GM12878 (cell line): Measurements from ENCODE around the gene SRPRB. TPM values are rescaled to one million over a fixed set of nuclear protein-coding genes. Genes with fewer than 3 reads are reported as not detected.

Experiments
- ATAC-seq: fragments of 200-7000 bp; cut with Tn5 transposase; 3 replicates; pipeline ENCODE4 v1.9.1; 2020; ENCODE audit warnings: mild to moderate bottlenecking, moderate library complexity
- BruUV-seq: library from RNA; stranded (reverse); fragments of 400-500 nt; replicated peaks from 2 replicates; lab custom pipeline; 2021; lab: Mats Ljungman, UMichigan
- CTCF ChIA-PET: fragments of 300-600 bp; sonication (Branson Sonifier 250); formaldehyde crosslinking; extraction: SDS; loops from one replicate; lab custom pipeline; 2021; ENCODE audit warnings: inconsistent platforms; lab: Yijun Ruan, JAX
- POLR2A ChIA-PET: fragments of 350-600 bp; formaldehyde crosslinking; extraction: SDS; loops from one replicate; lab custom pipeline; 2021; ENCODE audit warnings: inconsistent platforms; lab: Charles Lee
- RAD21 ChIA-PET: fragments of 300-600 bp; sonication (Branson Sonifier 250); formaldehyde crosslinking; loops from one replicate; lab custom pipeline; 2023; ENCODE audit warnings: antibody characterized with exemption; ENCODE audit not compliant: unreplicated experiment; lab: Charles Lee
- SMC1A ChIA-PET: fragments of 300-600 bp; sonication (Branson Sonifier 250); formaldehyde crosslinking; loops from one replicate; lab custom pipeline; 2023; ENCODE audit not compliant: unreplicated experiment, uncharacterized antibody; lab: Charles Lee
- DNase-seq: peaks from one replicate; pipeline ENCODE4 v3.0.0-alpha.2; 2011; ENCODE audit warnings: low read depth, low spot score
- FAIRE-seq: peaks from 3 replicates; lab custom pipeline; 2011; peaks lifted over from hg19 to GRCh38; lab: Jason Lieb, UNC
- H2AFZ ChIP-seq: 2 replicates; pipeline ENCODE4 v1.6.0; 2011; ENCODE audit warnings: low read depth, low read length, control low read depth; ENCODE audit not compliant: control insufficient read depth
- H3K27ac ChIP-seq: 2 replicates; pipeline ENCODE4 v1.5.1; 2011; ENCODE audit warnings: control low read depth; ENCODE audit not compliant: control insufficient read depth, insufficient read depth
- H3K27me3 ChIP-seq, 2 experiments: replicated peaks in 1 of 2; 2 replicates each; pipeline versions ENCODE4 v1.6.0 to v1.6.1; 2011; ENCODE audit warnings: low read length in 1 of 2; ENCODE audit not compliant: control insufficient read depth in 2 of 2, insufficient read depth in 2 of 2
- H3K36me3 ChIP-seq, 2 experiments: 2 replicates each; pipeline ENCODE4 v1.5.1; 2011; ENCODE audit warnings: low read length in 1 of 2; ENCODE audit not compliant: control insufficient read depth in 2 of 2, insufficient read depth in 2 of 2
- H3K4me1 ChIP-seq: 2 replicates; pipeline ENCODE4 v1.6.1; 2011; ENCODE audit warnings: mild to moderate bottlenecking, low read length, moderate library complexity, mixed read lengths; ENCODE audit not compliant: control insufficient read depth, insufficient read depth
- H3K4me2 ChIP-seq: 2 replicates; pipeline ENCODE4 v1.6.0; 2011; ENCODE audit warnings: control low read depth; ENCODE audit not compliant: control insufficient read depth, insufficient read depth
- H3K4me3 ChIP-seq: fragments of 200-600 bp; sonication (generic); 2 replicates; pipeline ENCODE4 v1.5.1; 2016
- H3K79me2 ChIP-seq: 2 replicates; pipeline ENCODE4 v1.6.0; 2011; ENCODE audit warnings: low read length; ENCODE audit not compliant: control insufficient read depth, insufficient read depth
- H3K9ac ChIP-seq: 2 replicates; pipeline ENCODE4 v1.8.0; 2011; ENCODE audit warnings: low read length, control low read depth, mixed read lengths; ENCODE audit not compliant: control insufficient read depth, insufficient read depth
- H3K9me3 ChIP-seq: replicated peaks from 3 replicates; pipeline ENCODE4 v1.5.1; 2011; ENCODE audit warnings: mild to moderate bottlenecking, low read length; ENCODE audit not compliant: control insufficient read depth, insufficient read depth
- H4K20me1 ChIP-seq: 2 replicates; pipeline ENCODE4 v1.6.0; 2011; ENCODE audit not compliant: control insufficient read depth, insufficient read depth
- ATF7 ChIP-seq: fragments of 450-650 bp; IDR thresholded peaks from 2 replicates; pipeline ENCODE4 v1.6.1; 2016; ENCODE audit warnings: low read depth, mild to moderate bottlenecking
- E2F4 ChIP-seq: IDR thresholded peaks from 2 replicates; pipeline ENCODE4 v1.6.1; 2012; ENCODE audit warnings: low read depth, low read length, improper control_type of control experiment
- EED ChIP-seq: sonication (generic); IDR thresholded peaks from 2 replicates; pipeline ENCODE4 v1.6.1; 2016; ENCODE audit warnings: antibody characterized with exemption, low read depth
- GATAD2B ChIP-seq: fragments of 450-650 bp; conservative IDR thresholded peaks from 2 replicates; pipeline ENCODE4 v1.6.1; 2017; ENCODE audit warnings: low read depth, mild to moderate bottlenecking, moderate library complexity
- NFXL1 ChIP-seq: fragments of 450-650 bp; IDR thresholded peaks from 2 replicates; pipeline ENCODE4 v1.6.1; 2017; ENCODE audit warnings: antibody characterized with exemption, mild to moderate bottlenecking, borderline replicate concordance
- PAX8 ChIP-seq: fragments of 450-650 bp; IDR thresholded peaks from 2 replicates; pipeline ENCODE4 v1.6.1; 2017; ENCODE audit warnings: mild to moderate bottlenecking, moderate library complexity
- RBBP5 ChIP-seq: fragments of 200-600 bp; sonication (generic); conservative IDR thresholded peaks from 2 replicates; pipeline ENCODE4 v1.6.1; 2016
- RELA ChIP-seq: fragments of 450-650 bp; IDR thresholded peaks from 2 replicates; pipeline ENCODE4 v1.8.0; 2014; ENCODE audit warnings: borderline replicate concordance; ENCODE audit not compliant: partially characterized antibody
- TCF12 ChIP-seq: IDR thresholded peaks from 2 replicates; pipeline ENCODE4 v1.6.1; 2011; ENCODE audit warnings: low read depth, mild to moderate bottlenecking, low read length
- WGBS: methylation state at CpG from one replicate; pipeline ENCODE4 v1.1.6; 2016; ENCODE audit warnings: low lambda C conversion rate; ENCODE audit not compliant: insufficient replicate concordance, insufficient coverage; ENCODE audit errors: missing lambda C conversion rate; 5-methylcytosine and 5-hydroxymethylcytosine counted together
- in situ Hi-C: fragments of 300-500 bp; cut with MboI; formaldehyde crosslinking; loops from 9 replicates; pipeline ENCODE4 v1.14.3; 2018; ENCODE audit warnings: mixed read lengths
- intact Hi-C: fragments of 100-400 bp; cut with micrococcal nuclease; formaldehyde crosslinking; loops from one replicate; pipeline ENCODE4 v1.14.2; 2022; ENCODE audit not compliant: unreplicated experiment
- polyA plus RNA-seq, 11 experiments: library from polyadenylated mRNA; depleted of rRNA in 4 of 11; unstranded in 6 of 11; stranded (reverse) in 5 of 11; fragments of >200 nt; fragmentation: Nextera tagmentation in 4 of 11; fragmentation: Illumina TruSeq in 1 of 11; extraction: Ambion mirVana in 4 of 11; extraction: Trizol in 1 of 11; gene quantifications; 1 replicate in 1 of 11; 2 replicates in 10 of 11; pipeline versions ENCODE4 v1.2.1 to v1.2.3, GENCODE V29; 2011 to 2016; ENCODE audit warnings: inconsistent platforms in 2 of 11, missing spikeins in 2 of 11, low read depth in 1 of 11
- total RNA-seq, 4 experiments: library from RNA; depleted of rRNA in 3 of 4; stranded (reverse); fragments of >200 nt in 3 of 4; fragmentation: Illumina TruSeq in 1 of 4; extraction: Trizol in 1 of 4; gene quantifications; 2 replicates each; pipeline versions ENCODE4 v1.2.1 to v1.2.3, GENCODE V29; 2013 to 2021
- TF ChIP-seq, protein P1 (sequence below): IDR thresholded peaks from 2 replicates; pipeline ENCODE4 v1.6.1; 2012; ENCODE audit warnings: low read depth, low read length, improper control_type of control experiment
- TF ChIP-seq, protein P2 (sequence below): fragments of 450-650 bp; IDR thresholded peaks from 2 replicates; pipeline ENCODE4 v1.6.1; 2017; ENCODE audit warnings: mild to moderate bottlenecking, moderate library complexity
- TF ChIP-seq, protein P3 (sequence below): fragments of 450-650 bp; IDR thresholded peaks from 2 replicates; pipeline ENCODE4 v1.6.1; 2016; ENCODE audit warnings: mild to moderate bottlenecking

Gene SRPRB
- total and polyA plus RNA-seq, 10 of the 15 experiments (the other 5 are each of a cell fraction or from before 2014, with no cell fraction given): 30.6 to 107 (median 46.6) TPM

- TF ChIP-seq TCF12 (no peak), PAX8 (no peak), ATF7 (0 out of 2 replicates have a peak, but pooled peaks have one; percentile 20)
- Histone ChIP-seq H3K27ac (no peak overlapping the region), H3K4me1 (no peaks in the 10 kb centered on the region), H4K20me1 (no peaks in the 10 kb centered on the region), H3K36me3 (no peaks in the 10 kb centered on the region), H3K27me3 (peaks cover 2 to 9% of the 10 kb centered on the region in 2 experiments; a peak in 2 of 4 replicates), H3K79me2 (no peaks in the 10 kb centered on the region), H3K4me3 (no peak overlapping the region), H3K9me3 (no peaks in the 10 kb centered on the region), H2AFZ (no peak overlapping the region), H3K9ac (no peak overlapping the region), H3K4me2 (no peak overlapping the region)
- FAIRE-seq (no peak), ATAC-seq (no peak), DNase-seq (no peak)
- RAD21 ChIA-PET: no interaction called here
- WGBS: 88% methylated on average over 1 of the region's 1 CpG
- in situ Hi-C loops: no loop called here
- POLR2A ChIA-PET: no interaction called here
- SMC1A ChIA-PET: no interaction called here
- CTCF ChIA-PET: interaction anchor here (1.0 kb wide), 1 partner anchor 8 kb away, joined by 4 read pairs; no protein-coding TSS in a partner anchor
- intact Hi-C loops: no loop called here
- no TSS peak for BruUV-seq
These were observed 38.0 kb upstream of the SRPRB start for GRCh38 chr3:133767607-133768006.

DNA sequence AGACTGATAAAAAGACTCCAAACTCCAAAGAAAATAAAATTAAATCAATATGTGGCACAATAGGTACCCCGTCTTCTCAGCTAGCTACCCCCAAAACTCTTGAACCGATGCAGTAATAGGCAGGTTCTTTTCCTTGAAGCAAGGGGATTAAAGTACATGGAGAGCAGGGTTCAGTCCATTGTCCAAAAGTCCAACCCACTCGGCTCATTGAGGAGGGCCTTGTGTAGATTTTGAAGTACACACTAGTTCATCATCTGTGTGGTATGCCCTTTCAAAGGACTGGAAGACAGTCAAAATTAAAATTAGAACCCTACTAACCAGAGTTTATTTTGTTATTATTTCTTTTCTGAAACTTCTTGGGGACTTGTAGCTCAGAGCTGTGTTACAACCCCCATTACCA, 36.1 kb upstream of the SRPRB start:
- POLR2A ChIA-PET: no interaction called here
- no peaks in the 10 kb centered on the region for H3K36me3 ChIP-seq
- no peak overlapping the region for H3K4me3 ChIP-seq
- no peak overlapping the region for H3K9ac ChIP-seq
- H3K9me3 ChIP-seq: no peaks in the 10 kb centered on the region
- H3K4me1 ChIP-seq: no peaks in the 10 kb centered on the region
- CTCF ChIA-PET: no interaction called here
- RAD21 ChIA-PET: no interaction called here
- DNase-seq (no peak), ATAC-seq (no peak), FAIRE-seq (no peak)
- SMC1A ChIA-PET: no interaction called here
- H3K27me3 ChIP-seq: peaks cover 2 to 8% of the 10 kb centered on the region in 2 experiments; a peak in 2 of 4 replicates
- no peak overlapping the region for H3K27ac ChIP-seq
- no peak overlapping the region for H3K4me2 ChIP-seq
- intact Hi-C loops: no loop called here
- no peaks in the 10 kb centered on the region for H3K79me2 ChIP-seq
- BruUV-seq: no TSS peak
- no peaks in the 10 kb centered on the region for H4K20me1 ChIP-seq
- in situ Hi-C loops: no loop called here
- WGBS: 8% methylated on average over 3 of the region's 3 CpGs
- H2AFZ ChIP-seq: no peak overlapping the region
- TF ChIP-seq RELA (no peak), E2F4 (no peak), RBBP5 (no peak), EED (no peak), NFXL1 (no peak), GATAD2B (no peak)
- TF ChIP-seq, protein P1, sequence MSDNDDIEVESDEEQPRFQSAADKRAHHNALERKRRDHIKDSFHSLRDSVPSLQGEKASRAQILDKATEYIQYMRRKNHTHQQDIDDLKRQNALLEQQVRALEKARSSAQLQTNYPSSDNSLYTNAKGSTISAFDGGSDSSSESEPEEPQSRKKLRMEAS: no peak
- TF ChIP-seq, protein P2, sequence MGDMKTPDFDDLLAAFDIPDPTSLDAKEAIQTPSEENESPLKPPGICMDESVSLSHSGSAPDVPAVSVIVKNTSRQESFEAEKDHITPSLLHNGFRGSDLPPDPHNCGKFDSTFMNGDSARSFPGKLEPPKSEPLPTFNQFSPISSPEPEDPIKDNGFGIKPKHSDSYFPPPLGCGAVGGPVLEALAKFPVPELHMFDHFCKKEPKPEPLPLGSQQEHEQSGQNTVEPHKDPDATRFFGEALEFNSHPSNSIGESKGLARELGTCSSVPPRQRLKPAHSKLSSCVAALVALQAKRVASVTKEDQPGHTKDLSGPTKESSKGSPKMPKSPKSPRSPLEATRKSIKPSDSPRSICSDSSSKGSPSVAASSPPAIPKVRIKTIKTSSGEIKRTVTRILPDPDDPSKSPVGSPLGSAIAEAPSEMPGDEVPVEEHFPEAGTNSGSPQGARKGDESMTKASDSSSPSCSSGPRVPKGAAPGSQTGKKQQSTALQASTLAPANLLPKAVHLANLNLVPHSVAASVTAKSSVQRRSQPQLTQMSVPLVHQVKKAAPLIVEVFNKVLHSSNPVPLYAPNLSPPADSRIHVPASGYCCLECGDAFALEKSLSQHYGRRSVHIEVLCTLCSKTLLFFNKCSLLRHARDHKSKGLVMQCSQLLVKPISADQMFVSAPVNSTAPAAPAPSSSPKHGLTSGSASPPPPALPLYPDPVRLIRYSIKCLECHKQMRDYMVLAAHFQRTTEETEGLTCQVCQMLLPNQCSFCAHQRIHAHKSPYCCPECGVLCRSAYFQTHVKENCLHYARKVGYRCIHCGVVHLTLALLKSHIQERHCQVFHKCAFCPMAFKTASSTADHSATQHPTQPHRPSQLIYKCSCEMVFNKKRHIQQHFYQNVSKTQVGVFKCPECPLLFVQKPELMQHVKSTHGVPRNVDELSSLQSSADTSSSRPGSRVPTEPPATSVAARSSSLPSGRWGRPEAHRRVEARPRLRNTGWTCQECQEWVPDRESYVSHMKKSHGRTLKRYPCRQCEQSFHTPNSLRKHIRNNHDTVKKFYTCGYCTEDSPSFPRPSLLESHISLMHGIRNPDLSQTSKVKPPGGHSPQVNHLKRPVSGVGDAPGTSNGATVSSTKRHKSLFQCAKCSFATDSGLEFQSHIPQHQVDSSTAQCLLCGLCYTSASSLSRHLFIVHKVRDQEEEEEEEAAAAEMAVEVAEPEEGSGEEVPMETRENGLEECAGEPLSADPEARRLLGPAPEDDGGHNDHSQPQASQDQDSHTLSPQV: no peak
- TF ChIP-seq, protein P3, sequence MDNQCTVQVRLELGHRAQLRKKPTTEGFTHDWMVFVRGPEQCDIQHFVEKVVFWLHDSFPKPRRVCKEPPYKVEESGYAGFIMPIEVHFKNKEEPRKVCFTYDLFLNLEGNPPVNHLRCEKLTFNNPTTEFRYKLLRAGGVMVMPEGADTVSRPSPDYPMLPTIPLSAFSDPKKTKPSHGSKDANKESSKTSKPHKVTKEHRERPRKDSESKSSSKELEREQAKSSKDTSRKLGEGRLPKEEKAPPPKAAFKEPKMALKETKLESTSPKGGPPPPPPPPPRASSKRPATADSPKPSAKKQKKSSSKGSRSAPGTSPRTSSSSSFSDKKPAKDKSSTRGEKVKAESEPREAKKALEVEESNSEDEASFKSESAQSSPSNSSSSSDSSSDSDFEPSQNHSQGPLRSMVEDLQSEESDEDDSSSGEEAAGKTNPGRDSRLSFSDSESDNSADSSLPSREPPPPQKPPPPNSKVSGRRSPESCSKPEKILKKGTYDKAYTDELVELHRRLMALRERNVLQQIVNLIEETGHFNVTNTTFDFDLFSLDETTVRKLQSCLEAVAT: no peak
